HepG2 (cell line): ENCODE results near the gene ANKRD2. TPM values are rescaled to one million over a fixed set of nuclear protein-coding genes. Genes with fewer than 3 reads are reported as not detected.

Experiments
- BCL3 ChIP-seq: sonication (generic); formaldehyde crosslinking; IDR thresholded peaks from 2 replicates; pipeline ENCODE4 v1.5.1; 2020; ENCODE audit warnings: mild to moderate bottlenecking, missing genetic modification reagents, moderate library complexity
- FOXO4 ChIP-seq: sonication (generic); formaldehyde crosslinking; conservative IDR thresholded peaks from 2 replicates; pipeline ENCODE4 v1.8.1; 2023; ENCODE audit warnings: missing genetic modification reagents
- FOXP1 ChIP-seq, 2 experiments: fragments of 450-650 bp in 1 of 2; IDR thresholded peaks; 2 replicates each; pipeline ENCODE4 v1.6.1; 2017 to 2018; ENCODE audit warnings: antibody characterized with exemption in 1 of 2
- GPN1 ChIP-seq: sonication (generic); formaldehyde crosslinking; IDR thresholded peaks from 2 replicates; pipeline ENCODE4 v1.5.1; 2020; ENCODE audit warnings: missing genetic modification reagents, borderline replicate concordance
- HOXA5 ChIP-seq: sonication (generic); formaldehyde crosslinking; IDR thresholded peaks from 2 replicates; pipeline ENCODE4 v1.4.0; 2020; ENCODE audit warnings: missing genetic modification reagents
- KLF6 ChIP-seq: IDR thresholded peaks from 2 replicates; pipeline ENCODE4 v1.8.0; 2016; ENCODE audit warnings: missing biosample characterization, missing genetic modification reagents
- MED13 ChIP-seq: sonication (generic); formaldehyde crosslinking; IDR thresholded peaks from 2 replicates; pipeline ENCODE4 v1.5.0; 2020; ENCODE audit warnings: missing genetic modification reagents
- PCBP2 ChIP-seq: fragments of 200-400 bp; formaldehyde crosslinking; optimal IDR thresholded peaks from 2 replicates; pipeline ENCODE3; 2018; ENCODE audit warnings: low read length, low read depth; ENCODE audit not compliant: poor library complexity, severe bottlenecking
- SNAPC2 ChIP-seq: sonication (generic); formaldehyde crosslinking; IDR thresholded peaks from 2 replicates; pipeline ENCODE4 v1.8.1; 2022; ENCODE audit warnings: mild to moderate bottlenecking, missing genetic modification reagents
- SP140L ChIP-seq: sonication (generic); formaldehyde crosslinking; IDR thresholded peaks from 2 replicates; pipeline ENCODE4 v1.4.0; 2020; ENCODE audit warnings: missing genetic modification reagents, borderline replicate concordance
- SSRP1 ChIP-seq: IDR thresholded peaks from 2 replicates; pipeline ENCODE4 v1.6.1; 2016; ENCODE audit warnings: control low read depth
- TOE1 ChIP-seq: sonication (generic); formaldehyde crosslinking; IDR thresholded peaks from 2 replicates; pipeline ENCODE4 v1.4.0; 2020; ENCODE audit warnings: mild to moderate bottlenecking, missing genetic modification reagents
- TSC22D2 ChIP-seq: sonication (generic); formaldehyde crosslinking; IDR thresholded peaks from 2 replicates; pipeline ENCODE4 v1.5.1; 2020; ENCODE audit warnings: missing genetic modification reagents, mild to moderate bottlenecking, borderline replicate concordance
- ZBTB8A ChIP-seq: sonication (generic); formaldehyde crosslinking; IDR thresholded peaks from 2 replicates; pipeline ENCODE4 v1.4.0; 2020; ENCODE audit warnings: mild to moderate bottlenecking, low read depth, missing genetic modification reagents, borderline replicate concordance
- ZNF557 ChIP-seq: sonication (generic); formaldehyde crosslinking; IDR thresholded peaks from 2 replicates; pipeline ENCODE4 v1.4.0; 2020; ENCODE audit warnings: missing genetic modification reagents
- polyA plus RNA-seq, 8 experiments: library from polyadenylated mRNA; depleted of rRNA in 3 of 8; stranded (reverse) in 7 of 8; unstranded in 1 of 8; fragments of >200 nt; fragmentation: Illumina TruSeq in 4 of 8; extraction: Trizol in 4 of 8; gene quantifications; 2 replicates each; pipeline versions ENCODE4 v1.2.1 to v1.2.3, GENCODE V29; 2011 to 2016; ENCODE audit warnings: low read depth in 4 of 8, missing spikeins in 1 of 8, mixed read lengths in 1 of 8; ENCODE audit not compliant: insufficient read depth in 1 of 8
- total RNA-seq, 5 experiments: library from RNA; depleted of rRNA; stranded (reverse); fragments of >200 nt; fragmentation: Illumina TruSeq; extraction: Trizol; gene quantifications; 2 replicates each; pipeline ENCODE4 v1.2.3, GENCODE V29; 2016; ENCODE audit warnings: low read depth in 1 of 5
- TF ChIP-seq, protein P1 (sequence below): IDR thresholded peaks from 2 replicates; pipeline ENCODE4 v1.4.0; 2020; ENCODE audit warnings: mild to moderate bottlenecking, missing genetic modification reagents
- TF ChIP-seq, protein P2 (sequence below): sonication (generic); formaldehyde crosslinking; IDR thresholded peaks from 2 replicates; pipeline ENCODE4 v1.4.0; 2020; ENCODE audit warnings: mild to moderate bottlenecking, missing genetic modification reagents
- TF ChIP-seq, protein P3 (sequence below): sonication (generic); formaldehyde crosslinking; IDR thresholded peaks from 2 replicates; pipeline ENCODE4 v1.4.0; 2020; ENCODE audit warnings: low read depth, mild to moderate bottlenecking, missing genetic modification reagents

Gene ANKRD2
- total and polyA plus RNA-seq, 2 of the 13 experiments (the other 11 are each of a cell fraction or from before 2014, with no cell fraction given) = not detected

DNA sequence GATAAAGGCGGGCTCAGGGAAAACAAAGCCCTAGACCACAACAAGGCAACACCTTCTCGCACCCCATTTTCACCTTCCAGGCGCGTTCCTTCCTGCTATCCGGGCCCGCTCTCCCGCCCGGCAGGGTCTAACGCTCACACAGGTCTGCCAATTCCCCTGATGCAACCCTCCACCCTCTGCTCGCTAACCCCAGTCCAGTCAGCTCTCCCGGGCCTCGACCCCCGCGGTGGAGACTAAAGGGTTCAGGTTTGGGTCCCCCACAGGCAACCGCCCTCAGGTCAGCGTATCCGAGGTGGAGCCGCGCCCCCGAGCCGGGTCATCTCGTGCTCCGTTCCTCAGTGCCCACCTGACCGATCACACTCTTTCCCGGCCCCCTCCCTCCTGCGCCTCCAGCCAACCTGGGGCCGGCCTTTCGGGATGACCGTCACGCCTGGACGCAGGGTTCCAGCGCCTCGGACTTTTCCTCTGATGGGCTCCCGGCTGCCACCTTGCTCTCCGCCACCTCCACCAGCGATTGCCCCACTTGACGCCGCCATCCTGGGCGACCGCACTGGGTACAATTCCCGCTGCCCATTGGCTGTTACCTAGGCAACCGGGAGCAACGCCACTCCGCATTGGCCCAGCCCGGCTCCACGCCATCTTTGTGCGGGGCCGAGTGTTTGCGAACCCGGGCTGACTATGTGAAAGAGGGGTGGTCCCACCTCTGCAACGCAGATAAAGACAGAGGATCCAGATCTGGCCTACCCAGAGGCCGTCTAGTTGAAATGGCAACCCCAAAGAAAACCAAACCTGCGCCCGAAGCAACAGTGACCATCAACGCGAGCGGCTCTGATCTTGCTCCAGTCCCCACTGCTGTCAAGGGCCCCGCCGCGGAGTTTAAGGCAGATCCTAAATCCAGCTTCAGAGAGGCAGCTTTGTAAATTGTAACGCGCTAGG lies 60.6 kb downstream of the ANKRD2 start, which contains the start of gene MORN4 (continued):
- TF ChIP-seq SP140L (CRISPR knock-in tag) (no peak), TSC22D2 (CRISPR knock-in tag) (0 out of 2 replicates have a peak, but pooled peaks have one; percentile 27), TOE1 (no peak), ZNF557 (CRISPR knock-in tag) (no peak), FOXP1 (IDR thresholded peaks at IDR 0.05) (no peak), FOXP1 (CRISPR knock-in tag; IDR thresholded peaks at IDR 0.05) (no peak), GPN1 (CRISPR knock-in tag) (no peak), HOXA5 (CRISPR knock-in tag) (peak; percentile 39; the same call in 1 of the 2 replicates), SNAPC2 (CRISPR knock-in tag) (no peak), MED13 (CRISPR knock-in tag) (no peak), ZBTB8A (no peak), BCL3 (peak; percentile 23; the same call in 1 of the 2 replicates), PCBP2 (no peak), SSRP1 (CRISPR knock-in tag) (no peak), KLF6 (CRISPR knock-in tag) (no peak), FOXO4 (CRISPR knock-in tag) (no peak)
- TF ChIP-seq, protein P1, sequence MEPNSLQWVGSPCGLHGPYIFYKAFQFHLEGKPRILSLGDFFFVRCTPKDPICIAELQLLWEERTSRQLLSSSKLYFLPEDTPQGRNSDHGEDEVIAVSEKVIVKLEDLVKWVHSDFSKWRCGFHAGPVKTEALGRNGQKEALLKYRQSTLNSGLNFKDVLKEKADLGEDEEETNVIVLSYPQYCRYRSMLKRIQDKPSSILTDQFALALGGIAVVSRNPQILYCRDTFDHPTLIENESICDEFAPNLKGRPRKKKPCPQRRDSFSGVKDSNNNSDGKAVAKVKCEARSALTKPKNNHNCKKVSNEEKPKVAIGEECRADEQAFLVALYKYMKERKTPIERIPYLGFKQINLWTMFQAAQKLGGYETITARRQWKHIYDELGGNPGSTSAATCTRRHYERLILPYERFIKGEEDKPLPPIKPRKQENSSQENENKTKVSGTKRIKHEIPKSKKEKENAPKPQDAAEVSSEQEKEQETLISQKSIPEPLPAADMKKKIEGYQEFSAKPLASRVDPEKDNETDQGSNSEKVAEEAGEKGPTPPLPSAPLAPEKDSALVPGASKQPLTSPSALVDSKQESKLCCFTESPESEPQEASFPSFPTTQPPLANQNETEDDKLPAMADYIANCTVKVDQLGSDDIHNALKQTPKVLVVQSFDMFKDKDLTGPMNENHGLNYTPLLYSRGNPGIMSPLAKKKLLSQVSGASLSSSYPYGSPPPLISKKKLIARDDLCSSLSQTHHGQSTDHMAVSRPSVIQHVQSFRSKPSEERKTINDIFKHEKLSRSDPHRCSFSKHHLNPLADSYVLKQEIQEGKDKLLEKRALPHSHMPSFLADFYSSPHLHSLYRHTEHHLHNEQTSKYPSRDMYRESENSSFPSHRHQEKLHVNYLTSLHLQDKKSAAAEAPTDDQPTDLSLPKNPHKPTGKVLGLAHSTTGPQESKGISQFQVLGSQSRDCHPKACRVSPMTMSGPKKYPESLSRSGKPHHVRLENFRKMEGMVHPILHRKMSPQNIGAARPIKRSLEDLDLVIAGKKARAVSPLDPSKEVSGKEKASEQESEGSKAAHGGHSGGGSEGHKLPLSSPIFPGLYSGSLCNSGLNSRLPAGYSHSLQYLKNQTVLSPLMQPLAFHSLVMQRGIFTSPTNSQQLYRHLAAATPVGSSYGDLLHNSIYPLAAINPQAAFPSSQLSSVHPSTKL (CRISPR knock-in tag) = peak; percentile 33; the same call in 1 of the 2 replicates
- TF ChIP-seq, protein P2, sequence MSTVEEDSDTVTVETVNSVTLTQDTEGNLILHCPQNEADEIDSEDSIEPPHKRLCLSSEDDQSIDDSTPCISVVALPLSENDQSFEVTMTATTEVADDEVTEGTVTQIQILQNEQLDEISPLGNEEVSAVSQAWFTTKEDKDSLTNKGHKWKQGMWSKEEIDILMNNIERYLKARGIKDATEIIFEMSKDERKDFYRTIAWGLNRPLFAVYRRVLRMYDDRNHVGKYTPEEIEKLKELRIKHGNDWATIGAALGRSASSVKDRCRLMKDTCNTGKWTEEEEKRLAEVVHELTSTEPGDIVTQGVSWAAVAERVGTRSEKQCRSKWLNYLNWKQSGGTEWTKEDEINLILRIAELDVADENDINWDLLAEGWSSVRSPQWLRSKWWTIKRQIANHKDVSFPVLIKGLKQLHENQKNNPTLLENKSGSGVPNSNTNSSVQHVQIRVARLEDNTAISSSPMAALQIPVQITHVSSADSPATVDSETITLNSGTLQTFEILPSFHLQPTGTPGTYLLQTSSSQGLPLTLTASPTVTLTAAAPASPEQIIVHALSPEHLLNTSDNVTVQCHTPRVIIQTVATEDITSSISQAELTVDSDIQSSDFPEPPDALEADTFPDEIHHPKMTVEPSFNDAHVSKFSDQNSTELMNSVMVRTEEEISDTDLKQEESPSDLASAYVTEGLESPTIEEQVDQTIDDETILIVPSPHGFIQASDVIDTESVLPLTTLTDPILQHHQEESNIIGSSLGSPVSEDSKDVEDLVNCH = no peak
- TF ChIP-seq, protein P3, sequence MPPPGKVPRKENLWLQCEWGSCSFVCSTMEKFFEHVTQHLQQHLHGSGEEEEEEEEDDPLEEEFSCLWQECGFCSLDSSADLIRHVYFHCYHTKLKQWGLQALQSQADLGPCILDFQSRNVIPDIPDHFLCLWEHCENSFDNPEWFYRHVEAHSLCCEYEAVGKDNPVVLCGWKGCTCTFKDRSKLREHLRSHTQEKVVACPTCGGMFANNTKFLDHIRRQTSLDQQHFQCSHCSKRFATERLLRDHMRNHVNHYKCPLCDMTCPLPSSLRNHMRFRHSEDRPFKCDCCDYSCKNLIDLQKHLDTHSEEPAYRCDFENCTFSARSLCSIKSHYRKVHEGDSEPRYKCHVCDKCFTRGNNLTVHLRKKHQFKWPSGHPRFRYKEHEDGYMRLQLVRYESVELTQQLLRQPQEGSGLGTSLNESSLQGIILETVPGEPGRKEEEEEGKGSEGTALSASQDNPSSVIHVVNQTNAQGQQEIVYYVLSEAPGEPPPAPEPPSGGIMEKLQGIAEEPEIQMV (CRISPR knock-in tag) = no peak; the same call in 1 of the 2 replicates
